Measurements from ENCODE around the gene MID2.
"Not testable (repeated sequence)": the region's sequence is repeated elsewhere in the genome, so short reads cannot be mapped to it uniquely, and the experiment has no call there.

The MID2 gene

DNA sequence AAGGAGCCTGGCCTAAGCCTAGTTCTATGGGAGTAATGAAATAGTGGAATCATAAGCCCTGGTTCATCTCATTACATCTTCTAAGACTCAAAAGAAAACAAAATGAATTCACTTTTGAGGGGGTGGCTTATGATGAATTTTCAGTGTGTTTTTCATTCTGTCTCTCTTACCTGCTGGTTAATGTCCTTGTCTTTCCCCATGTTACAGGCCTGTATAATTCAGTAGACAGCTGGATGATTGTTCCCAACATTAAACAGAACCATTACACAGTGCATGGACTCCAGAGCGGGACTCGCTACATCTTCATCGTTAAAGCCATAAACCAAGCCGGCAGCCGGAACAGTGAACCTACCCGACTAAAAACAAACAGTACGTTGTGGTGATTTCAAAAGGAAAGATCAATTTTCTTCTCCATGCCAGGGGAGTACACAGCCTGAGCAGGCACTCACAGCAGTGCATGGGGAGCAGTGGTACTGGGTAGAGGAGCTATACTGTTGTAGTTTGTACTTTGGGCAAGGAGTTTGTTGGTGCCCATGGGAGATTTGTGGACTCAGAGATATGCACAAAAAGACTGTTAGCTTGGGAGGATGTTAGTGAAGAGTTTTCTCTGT is 98.6 kb downstream of the MID2 start:
- in situ Hi-C loops (cut with MboI; ENCODE audit: low pct_unique_long_range_greater_than_20kb, low sequenced_read_pairs): no loop called here

DNA sequence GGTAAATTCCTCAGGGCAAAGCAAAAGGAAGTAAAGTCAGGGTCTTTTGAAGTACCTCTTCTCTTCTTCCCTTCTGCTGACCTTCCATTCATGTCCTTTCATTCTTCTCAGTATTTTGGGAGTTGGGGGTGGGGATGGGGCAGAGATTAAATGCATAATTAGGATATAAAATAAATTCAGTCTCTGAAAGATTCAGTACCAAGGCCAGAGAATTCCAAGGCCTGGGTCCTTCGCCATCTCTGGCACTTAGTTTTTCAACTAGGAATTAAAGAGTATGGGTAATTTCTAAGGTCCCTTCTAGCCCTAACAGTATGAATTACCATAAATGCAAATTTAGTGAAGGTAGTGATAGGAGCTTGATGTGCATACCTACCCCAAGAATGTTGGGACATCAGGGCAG is 108.6 kb downstream of the MID2 start:
- no peak for DNase-seq
- in situ Hi-C loops (cut with MboI; ENCODE audit: low pct_unique_long_range_greater_than_20kb, low sequenced_read_pairs): no loop called here

More for the DNA sequence above, 98.6 kb downstream of the MID2 start:
- no peak for DNase-seq

DNA sequence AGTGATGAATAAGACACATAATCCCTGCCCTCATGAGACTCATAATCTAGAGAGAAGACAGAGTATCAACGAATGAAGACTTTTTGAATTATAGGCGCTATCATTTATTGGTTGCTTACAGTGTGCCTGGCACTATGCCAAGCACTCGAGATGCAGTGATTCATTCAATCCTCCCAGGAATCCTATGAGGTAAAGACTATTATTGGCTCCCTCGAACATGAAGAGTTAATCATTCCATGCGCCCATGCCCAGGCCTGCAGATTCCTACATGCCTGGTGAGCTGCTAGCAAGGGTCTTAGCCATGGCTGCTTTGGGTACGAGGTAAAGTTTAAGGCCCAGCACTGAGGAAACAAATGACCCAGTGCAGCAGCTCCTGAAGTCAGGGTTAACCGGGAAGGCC is 109.5 kb downstream of the MID2 start:
- DNase-seq: no peak
- in situ Hi-C loops (cut with MboI; ENCODE audit: low pct_unique_long_range_greater_than_20kb, low sequenced_read_pairs): no loop called here

DNA sequence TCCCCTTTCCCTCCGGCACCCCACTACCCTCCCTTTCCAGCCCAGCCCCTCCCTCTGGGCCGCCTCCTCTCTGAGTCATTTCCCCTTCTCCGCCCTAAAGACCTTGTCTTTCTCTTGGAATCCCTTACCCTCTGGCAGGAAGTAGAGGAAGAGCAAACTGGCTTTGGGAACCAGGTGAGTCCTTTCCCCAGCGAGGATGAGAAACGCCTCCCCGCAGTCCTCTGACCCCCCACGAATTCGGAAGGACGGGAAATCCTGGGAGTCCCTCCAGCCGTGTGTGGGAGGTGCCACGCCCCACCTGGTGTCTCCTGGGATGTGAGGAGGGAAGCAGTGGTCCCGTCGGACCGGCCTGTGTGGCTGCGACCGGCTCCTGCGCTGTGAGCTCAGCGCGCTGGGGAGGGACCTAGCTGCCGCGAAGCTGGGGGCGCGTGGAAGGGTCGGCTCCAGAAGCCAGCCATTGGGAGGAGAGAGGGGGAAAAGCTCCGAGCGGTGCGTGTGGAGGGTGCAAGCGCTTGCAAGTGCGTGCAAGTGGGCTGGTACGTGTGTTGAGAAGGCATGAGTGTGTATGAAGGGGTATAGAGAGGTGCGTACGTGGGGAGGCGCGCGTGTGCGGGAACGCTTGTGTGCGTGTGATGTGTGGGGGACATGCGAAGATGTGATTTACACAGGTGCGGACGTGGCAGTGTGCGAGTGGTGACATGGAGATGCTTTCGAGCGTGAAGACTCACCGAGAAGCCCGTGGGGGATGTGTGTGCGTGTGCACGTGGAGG is 110.2 kb downstream of the MID2 start:
- in situ Hi-C loops (cut with MboI; ENCODE audit: low pct_unique_long_range_greater_than_20kb, low sequenced_read_pairs): no loop called here

DNA sequence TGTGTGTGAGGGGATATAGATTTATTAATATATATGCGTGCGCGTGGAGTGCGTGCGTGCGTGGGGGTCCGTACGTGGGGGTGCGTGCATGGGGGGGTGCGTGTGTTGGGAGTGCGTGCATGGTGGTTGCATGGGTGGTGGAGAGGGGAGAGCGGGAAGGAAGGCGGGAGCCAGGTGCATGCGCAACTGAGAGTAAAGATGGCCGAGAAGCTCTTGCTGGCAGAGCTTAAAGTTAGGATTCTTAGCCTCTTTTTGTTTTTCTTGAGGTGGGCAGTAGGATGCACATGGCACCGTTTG is 110.7 kb downstream of the MID2 start:
- DNase-seq: no peak
- in situ Hi-C loops (cut with MboI; ENCODE audit: low pct_unique_long_range_greater_than_20kb, low sequenced_read_pairs): no loop called here

More for the DNA sequence above, 110.2 kb downstream of the MID2 start:
- DNase-seq: no peak

DNA sequence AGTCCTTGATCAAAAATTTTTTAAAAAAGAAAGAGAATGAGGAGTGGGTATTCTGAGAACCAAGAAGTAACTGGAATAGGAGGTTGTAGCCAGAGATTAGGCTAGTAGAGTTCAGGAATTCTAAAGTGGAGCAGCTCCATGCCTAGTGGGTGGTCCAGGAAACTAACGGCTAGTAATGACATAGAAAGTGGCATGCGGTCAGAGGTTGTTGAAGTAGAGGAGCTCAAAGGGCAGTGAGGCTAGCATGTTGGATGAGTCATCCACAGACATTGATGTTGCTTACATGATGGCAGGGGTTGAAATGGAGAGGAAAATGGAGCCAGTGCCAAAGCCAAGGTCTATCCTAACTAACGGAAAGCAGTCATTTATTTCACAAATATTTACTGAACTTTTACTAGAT is 114.4 kb downstream of the MID2 start:
- in situ Hi-C loops (cut with MboI; ENCODE audit: low pct_unique_long_range_greater_than_20kb, low sequenced_read_pairs): no loop called here
- no peak for DNase-seq

DNA sequence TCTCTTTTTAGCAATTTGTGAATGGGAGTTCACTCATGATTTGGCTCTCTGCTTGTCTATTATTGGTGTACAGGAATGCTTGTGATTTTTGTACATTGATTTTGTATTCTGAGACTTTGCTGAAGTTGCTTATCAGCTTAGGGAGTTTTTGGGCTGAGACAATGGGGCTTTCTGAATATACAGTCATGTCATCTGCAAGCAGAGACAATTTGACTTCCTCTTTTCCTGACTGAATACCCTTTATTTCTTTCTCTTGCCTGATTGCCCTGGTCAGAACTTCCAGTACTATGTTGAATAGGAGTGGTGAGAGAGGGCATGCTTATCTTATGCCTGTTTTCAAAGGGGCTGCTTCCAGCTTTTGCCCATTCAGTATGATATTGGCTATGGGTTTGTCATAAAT is 129.7 kb downstream of the MID2 start:
- in situ Hi-C loops (cut with MboI; ENCODE audit: low pct_unique_long_range_greater_than_20kb, low sequenced_read_pairs); DNase-seq: not testable (repeated sequence)

DNA sequence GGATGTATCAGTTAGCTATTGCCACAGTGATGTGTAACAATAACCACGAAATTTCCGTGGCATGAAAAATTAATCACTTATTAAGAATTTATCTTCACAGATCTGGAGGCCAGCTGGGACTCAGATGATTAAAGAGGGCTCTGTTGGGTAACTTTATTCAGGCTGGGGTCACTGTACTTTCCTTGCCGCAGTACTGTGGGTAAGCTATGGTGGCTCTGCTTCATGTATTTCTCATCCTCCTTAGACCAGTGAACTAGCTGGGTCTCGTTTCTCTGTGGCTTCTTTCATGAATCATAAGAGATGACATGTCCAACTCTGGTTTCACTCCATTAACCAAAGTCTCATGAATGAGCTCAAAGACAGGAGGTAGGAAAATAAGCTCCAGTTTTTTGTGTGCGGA is 143.0 kb downstream of the MID2 start:
- DNase-seq: no peak
- in situ Hi-C loops (cut with MboI; ENCODE audit: low pct_unique_long_range_greater_than_20kb, low sequenced_read_pairs): no loop called here

DNA sequence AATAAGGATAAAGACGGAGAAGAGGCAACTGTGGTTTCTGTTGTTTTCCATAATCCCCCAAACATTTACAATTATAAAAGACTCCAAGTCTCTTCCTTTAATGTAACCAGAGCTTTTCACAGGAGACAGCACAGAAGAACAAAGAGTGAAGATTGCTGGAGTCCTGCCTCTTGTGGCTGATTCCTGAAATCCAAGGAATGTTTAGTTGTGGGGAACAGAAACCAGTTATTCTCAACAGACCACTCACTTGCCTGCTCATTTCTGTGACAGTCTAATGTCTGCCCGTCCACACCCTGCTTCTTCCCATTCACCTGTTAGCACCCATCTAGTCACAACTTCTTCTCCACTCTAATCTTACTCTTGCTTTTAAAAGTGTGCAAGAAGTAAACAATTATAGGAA is 144.4 kb downstream of the MID2 start:
- in situ Hi-C loops (cut with MboI; ENCODE audit: low pct_unique_long_range_greater_than_20kb, low sequenced_read_pairs): no loop called here
- DNase-seq: no peak

DNA sequence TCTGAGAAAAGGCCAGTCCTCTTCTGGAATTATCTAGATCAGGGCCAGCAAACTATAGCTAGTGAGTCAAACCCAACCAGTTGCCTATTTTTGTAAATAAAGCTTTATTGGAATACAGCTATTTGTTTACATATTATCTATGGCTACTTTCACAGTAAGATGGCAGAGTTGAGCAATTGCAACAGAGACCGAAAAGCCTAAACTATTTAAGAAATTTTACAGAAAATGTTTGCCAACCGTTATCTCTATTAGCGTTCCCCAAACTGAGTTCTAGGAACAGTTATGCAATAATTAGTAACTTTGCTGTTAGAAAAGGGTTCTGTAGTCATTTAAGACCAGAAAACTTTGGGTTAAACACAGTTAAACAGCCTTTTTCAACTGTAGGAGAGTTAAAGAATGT is 146.0 kb downstream of the MID2 start:
- in situ Hi-C loops (cut with MboI; ENCODE audit: low pct_unique_long_range_greater_than_20kb, low sequenced_read_pairs): no loop called here
- no peak for DNase-seq
